PC-9 (cell line): Measurements from ENCODE around the gene ZNF311.

Source experiments
- CTCF ChIP-seq: fragments of 200-600 bp; sonication (generic); conservative IDR thresholded peaks from 2 replicates; pipeline ENCODE4 v1.6.1; 2017; ENCODE audit warnings: mixed run types, antibody characterized with exemption, mild to moderate bottlenecking, moderate library complexity
- EZH2 ChIP-seq: fragments of 200-600 bp; sonication (generic); IDR thresholded peaks from 2 replicates; pipeline ENCODE4 v1.8.0; 2017; ENCODE audit warnings: antibody characterized with exemption, low read depth

GRCh38 chr6:28983838-28984237, 21.3 kb downstream of the ZNF311 start:
- TF ChIP-seq CTCF (no peak), EZH2 (no peak)
